HG03064 (cell line): Measurements from ENCODE around the gene SPRY4.

Experiments used
- ATAC-seq: cut with Tn5 transposase; IDR thresholded peaks from one replicate; pipeline ENCODE4 v1.9.1; 2021; ENCODE audit warnings: low read depth; ENCODE audit not compliant: unreplicated experiment

Gene SPRY4

GRCh38 chr5:142295960-142296860, 28.6 kb downstream of the SPRY4 start:
- no peak for ATAC-seq

- ATAC-seq: no peak
Observed at GRCh38 chr5:142295084-142295758, 29.6 kb downstream of the SPRY4 start.

- ATAC-seq: no peak
Observed at GRCh38 chr5:142293486-142293885, 31.3 kb downstream of the SPRY4 start.

- no peak for ATAC-seq
Observed at GRCh38 chr5:142292808-142293207, 32.0 kb downstream of the SPRY4 start.

- ATAC-seq: no peak
Observed at GRCh38 chr5:142292249-142292648, 32.6 kb downstream of the SPRY4 start.

GRCh38 chr5:142290577-142291299, 34.1 kb downstream of the SPRY4 start:
- no peak for ATAC-seq

- no peak for ATAC-seq
Observed at GRCh38 chr5:142289708-142290576, 34.9 kb downstream of the SPRY4 start.

- ATAC-seq: peak; percentile 57
Observed at GRCh38 chr5:142287973-142288313, 36.9 kb downstream of the SPRY4 start.

GRCh38 chr5:142287096-142287972, 37.5 kb downstream of the SPRY4 start:
- ATAC-seq: peak; percentile 64

- ATAC-seq: no peak
Observed at GRCh38 chr5:142286111-142286510, 38.7 kb downstream of the SPRY4 start.

GRCh38 chr5:142283304-142283703, 41.5 kb downstream of the SPRY4 start:
- ATAC-seq: no peak

- no peak for ATAC-seq
Observed at GRCh38 chr5:142281966-142282365, 42.9 kb downstream of the SPRY4 start.

- no peak for ATAC-seq
Observed at GRCh38 chr5:142281008-142281367, 43.8 kb downstream of the SPRY4 start.

GRCh38 chr5:142280066-142281007, 44.5 kb downstream of the SPRY4 start:
- ATAC-seq: no peak

- ATAC-seq: no peak
Observed at GRCh38 chr5:142278627-142279026, 46.2 kb downstream of the SPRY4 start.

- ATAC-seq: no peak
Observed at GRCh38 chr5:142277796-142278195, 47.0 kb downstream of the SPRY4 start.

GRCh38 chr5:142276517-142276916, 48.3 kb downstream of the SPRY4 start:
- ATAC-seq: no peak

GRCh38 chr5:142275496-142275895, 49.3 kb downstream of the SPRY4 start:
- no peak for ATAC-seq
